Measurements from ENCODE around the gene ZFYVE16. TPM values are rescaled to one million over a fixed set of nuclear protein-coding genes. Genes with fewer than 3 reads are reported as not detected.
"Not testable (repeated sequence)": the region's sequence is repeated elsewhere in the genome, so short reads cannot be mapped to it uniquely, and the experiment has no call there.

ZFYVE16 gene
- total RNA-seq, 4 donors from 2014 or later, result 12.5 to 27.5 (median 18.2) TPM

DNA sequence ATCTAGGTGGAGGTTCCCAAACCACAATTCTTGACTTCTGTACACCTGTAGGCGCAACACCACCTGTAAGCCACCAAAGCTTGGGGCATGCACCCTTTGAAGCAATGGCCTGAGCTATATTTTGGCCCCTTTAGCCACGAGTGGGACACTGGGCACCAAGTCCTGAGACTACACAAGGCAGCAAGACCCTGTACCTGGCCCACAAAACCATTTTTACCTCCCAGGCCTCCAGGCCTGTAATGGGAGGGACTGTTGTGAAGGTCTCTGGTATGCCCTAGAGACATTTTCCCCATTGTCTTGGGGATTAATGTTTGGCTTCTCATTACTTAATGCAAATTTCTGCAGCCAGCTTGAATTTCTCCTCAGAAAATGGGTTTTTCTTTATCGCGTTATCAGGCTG lies 55.4 kb downstream of the ZFYVE16 start:
- H3K9me3 ChIP-seq, result peaks cover 0 to 25% (median 9%) of the 10 kb centered on the region in 3 donors
- H3K36me3 ChIP-seq, result peaks cover 0 to 84% (median 5%) of the 10 kb centered on the region in 3 donors
- H3K27ac ChIP-seq, result no peak overlapping the region
- no peak for DNase-seq
- intact Hi-C loops (cut with DNase I), result no loop called here
- 81 to 100% methylated on average over 2 to 4 of the region's 4 CpGs for WGBS, 2 donors
- H3K27me3 ChIP-seq, result no peaks in the 10 kb centered on the region
- H3K4me1 ChIP-seq, result peaks cover 5 to 20% (median 5%) of the 10 kb centered on the region in 3 donors
- TF ChIP-seq POLR2A (IDR thresholded peaks at IDR 0.05), result no peak
- TF ChIP-seq, protein P1, sequence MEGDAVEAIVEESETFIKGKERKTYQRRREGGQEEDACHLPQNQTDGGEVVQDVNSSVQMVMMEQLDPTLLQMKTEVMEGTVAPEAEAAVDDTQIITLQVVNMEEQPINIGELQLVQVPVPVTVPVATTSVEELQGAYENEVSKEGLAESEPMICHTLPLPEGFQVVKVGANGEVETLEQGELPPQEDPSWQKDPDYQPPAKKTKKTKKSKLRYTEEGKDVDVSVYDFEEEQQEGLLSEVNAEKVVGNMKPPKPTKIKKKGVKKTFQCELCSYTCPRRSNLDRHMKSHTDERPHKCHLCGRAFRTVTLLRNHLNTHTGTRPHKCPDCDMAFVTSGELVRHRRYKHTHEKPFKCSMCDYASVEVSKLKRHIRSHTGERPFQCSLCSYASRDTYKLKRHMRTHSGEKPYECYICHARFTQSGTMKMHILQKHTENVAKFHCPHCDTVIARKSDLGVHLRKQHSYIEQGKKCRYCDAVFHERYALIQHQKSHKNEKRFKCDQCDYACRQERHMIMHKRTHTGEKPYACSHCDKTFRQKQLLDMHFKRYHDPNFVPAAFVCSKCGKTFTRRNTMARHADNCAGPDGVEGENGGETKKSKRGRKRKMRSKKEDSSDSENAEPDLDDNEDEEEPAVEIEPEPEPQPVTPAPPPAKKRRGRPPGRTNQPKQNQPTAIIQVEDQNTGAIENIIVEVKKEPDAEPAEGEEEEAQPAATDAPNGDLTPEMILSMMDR (IDR thresholded peaks at IDR 0.05), result no peak
- no peak overlapping the region for H3K4me3 ChIP-seq

GRCh38 chr5:80466669-80467485 lies 59.0 kb downstream of the ZFYVE16 start:
- TF ChIP-seq, protein P1 (IDR thresholded peaks at IDR 0.05), result no peak
- TF ChIP-seq POLR2A (IDR thresholded peaks at IDR 0.05), result no peak
- 40 to 43% methylated on average over 4 of the region's 4 CpGs for WGBS, 2 donors
- Histone ChIP-seq H3K4me3 (no peak overlapping the region), H3K4me1 (peaks cover 5 to 31% (median 5%) of the 10 kb centered on the region in 3 donors), H3K27ac (peak overlapping the region; percentile 5 to 50 (median 40)), H3K36me3 (peaks cover 0 to 76% (median 0%) of the 10 kb centered on the region in 3 donors), H3K9me3 (peaks cover 0 to 32% (median 14%) of the 10 kb centered on the region in 3 donors), H3K27me3 (no peaks in the 10 kb centered on the region)
- no peak for DNase-seq
- intact Hi-C loops (cut with DNase I), result no loop called here

GRCh38 chr5:80468131-80468530 lies 60.3 kb downstream of the ZFYVE16 start:
- no peak for TF ChIP-seq POLR2A (IDR thresholded peaks at IDR 0.05)
- TF ChIP-seq, protein P1 (IDR thresholded peaks at IDR 0.05), result no peak
- peaks cover 0 to 76% (median 0%) of the 10 kb centered on the region in 3 donors for H3K36me3 ChIP-seq
- WGBS, 2 donors, result 81 to 92% methylated on average over 1 of the region's 1 CpG

DNA sequence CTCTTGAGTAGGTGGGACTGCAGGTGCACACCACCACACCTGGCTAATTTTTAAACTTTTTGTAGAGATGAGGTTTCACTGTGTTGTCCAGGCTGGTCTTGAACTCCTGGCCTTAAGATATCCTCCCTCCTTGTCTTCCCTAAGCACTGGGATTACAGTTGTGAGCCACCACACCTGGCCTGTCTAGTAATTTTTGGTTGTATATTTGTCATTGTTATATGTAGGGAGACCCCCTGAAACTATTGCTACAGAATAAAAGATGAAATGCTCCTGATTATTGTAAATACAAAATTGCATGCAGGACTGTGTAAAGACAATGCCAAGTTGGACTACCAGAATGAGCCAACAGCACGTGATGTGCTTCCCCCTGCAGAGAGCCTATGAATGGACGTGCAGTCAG lies 62.8 kb downstream of the ZFYVE16 start:
- H3K4me3 ChIP-seq; DNase-seq; intact Hi-C loops (cut with DNase I); H3K27ac ChIP-seq; H3K9me3 ChIP-seq; H3K27me3 ChIP-seq: not testable (repeated sequence)
- WGBS, 2 donors, result 100% methylated on average over 1 of the region's 2 CpGs
- Histone ChIP-seq H3K4me1 (peaks cover 5 to 35% (median 5%) of the 10 kb centered on the region in 3 donors), H3K36me3 (peaks cover 0 to 86% (median 0%) of the 10 kb centered on the region in 3 donors)

More at GRCh38 chr5:80468131-80468530, 60.3 kb downstream of the ZFYVE16 start:
- intact Hi-C loops (cut with DNase I), result no loop called here
- Histone ChIP-seq H3K4me3 (no peak overlapping the region), H3K27ac (no peak overlapping the region), H3K27me3 (no peaks in the 10 kb centered on the region), H3K9me3 (peaks cover 0 to 21% (median 9%) of the 10 kb centered on the region in 3 donors), H3K4me1 (peaks cover 5 to 35% (median 5%) of the 10 kb centered on the region in 3 donors)
- DNase-seq, result no peak

- Histone ChIP-seq H3K4me1 (peaks cover 0 to 22% (median 0%) of the 10 kb centered on the region in 3 donors), H3K9me3 (peaks cover 0 to 7% (median 6%) of the 10 kb centered on the region in 3 donors), H3K27me3 (no peaks in the 10 kb centered on the region), H3K4me3 (no peak overlapping the region), H3K36me3 (peaks cover 0 to 78% (median 0%) of the 10 kb centered on the region in 3 donors), H3K27ac (no peak overlapping the region)
- WGBS, 2 donors, result 95 to 100% methylated on average over 2 of the region's 2 CpGs
- intact Hi-C loops (cut with DNase I), result no loop called here
- TF ChIP-seq POLR2A (IDR thresholded peaks at IDR 0.05), result no peak
- TF ChIP-seq, protein P1 (IDR thresholded peaks at IDR 0.05), result no peak
- no peak for DNase-seq
Measured at GRCh38 chr5:80474929-80475328, 67.1 kb downstream of the ZFYVE16 start.
